MM.1S (cell line): ENCODE data around the gene MMRN2.

Experiments used
- DNase-seq: peaks from one replicate; pipeline ENCODE4 v3.0.0-alpha.2; 2015
- H2AFZ ChIP-seq: fragments of 300-600 bp; sonication (generic); 2 replicates; pipeline ENCODE4 v1.6.0; 2016; ENCODE audit warnings: antibody characterized with exemption, low read length
- H3F3A ChIP-seq: fragments of 300-600 bp; sonication (generic); 2 replicates; pipeline ENCODE4 v1.6.1; 2016; ENCODE audit warnings: mild to moderate bottlenecking, antibody characterized with exemption, low read length, moderate library complexity, mixed read lengths; ENCODE audit not compliant: insufficient read depth
- H3K27ac ChIP-seq: fragments of 300-600 bp; sonication (generic); 2 replicates; pipeline ENCODE4 v1.5.1; 2016; ENCODE audit warnings: mild to moderate bottlenecking, low read length
- H3K27me3 ChIP-seq: fragments of 300-600 bp; sonication (generic); replicated peaks from 2 replicates; pipeline ENCODE4 v1.6.0; 2016; ENCODE audit warnings: low read length; ENCODE audit not compliant: insufficient read depth
- H3K36me3 ChIP-seq: fragments of 300-600 bp; sonication (generic); replicated peaks from 2 replicates; pipeline ENCODE4 v1.6.1; 2016; ENCODE audit warnings: mild to moderate bottlenecking, low read length, mixed read lengths; ENCODE audit not compliant: insufficient read depth
- H3K4me1 ChIP-seq: fragments of 300-600 bp; sonication (generic); 2 replicates; pipeline ENCODE4 v1.6.1; 2016; ENCODE audit warnings: low read length, mixed read lengths
- H3K4me2 ChIP-seq: fragments of 300-600 bp; sonication (generic); 2 replicates; pipeline ENCODE4 v1.6.0; 2016; ENCODE audit warnings: low read depth, low read length
- H3K4me3 ChIP-seq: fragments of 300-600 bp; sonication (generic); 2 replicates; pipeline ENCODE4 v1.5.1; 2016; ENCODE audit warnings: low read length, mixed read lengths
- H3K79me2 ChIP-seq: fragments of 300-600 bp; sonication (generic); 2 replicates; pipeline ENCODE4 v1.6.1; 2016; ENCODE audit warnings: mixed run types, low read length, mixed read lengths
- H3K9ac ChIP-seq: fragments of 300-600 bp; sonication (generic); 2 replicates; pipeline ENCODE4 v1.6.1; 2016; ENCODE audit warnings: low read length, mixed read lengths
- H3K9me2 ChIP-seq: fragments of 300-600 bp; sonication (generic); replicated peaks from 2 replicates; pipeline ENCODE4 v1.6.1; 2016; ENCODE audit warnings: mild to moderate bottlenecking, low read length, mixed read lengths; ENCODE audit not compliant: insufficient read depth
- H3K9me3 ChIP-seq: fragments of 300-600 bp; sonication (generic); replicated peaks from 2 replicates; pipeline ENCODE4 v1.6.1; 2016; ENCODE audit warnings: mild to moderate bottlenecking, low read length, mixed read lengths; ENCODE audit not compliant: insufficient read depth
- H4K20me1 ChIP-seq: fragments of 300-600 bp; sonication (generic); 2 replicates; pipeline ENCODE4 v1.6.1; 2016; ENCODE audit warnings: mild to moderate bottlenecking, low read length, moderate library complexity, mixed read lengths; ENCODE audit not compliant: insufficient read depth
- CTCF ChIP-seq: fragments of 300-600 bp; sonication (generic); IDR thresholded peaks from 2 replicates; pipeline ENCODE4 v1.5.1; 2016; ENCODE audit warnings: antibody characterized with exemption, low read length, mixed read lengths
- EZH2 ChIP-seq: fragments of 300-600 bp; sonication (generic); optimal IDR thresholded peaks from 2 replicates; pipeline ENCODE3; 2017; ENCODE audit warnings: low read depth, mild to moderate bottlenecking, antibody characterized with exemption, low read length, mixed read lengths
- EZH2phosphoT487 ChIP-seq: fragments of 300-600 bp; sonication (generic); IDR thresholded peaks from 2 replicates; pipeline ENCODE4 v1.6.1; 2018; ENCODE audit warnings: antibody characterized with exemption, low read length

The MMRN2 gene

GRCh38 chr10:86898511-86898910 is 58.9 kb downstream of the MMRN2 start:
- no peak for TF ChIP-seq EZH2phosphoT487
- no peak for TF ChIP-seq CTCF
- no peak for TF ChIP-seq EZH2

GRCh38 chr10:86889997-86890396 is 67.4 kb downstream of the MMRN2 start:
- Histone ChIP-seq H3K4me1 (no peaks in the 10 kb centered on the region), H3K27me3 (no peaks in the 10 kb centered on the region), H3K27ac (no peak overlapping the region), H3K36me3 (no peaks in the 10 kb centered on the region), H3K4me2 (no peak overlapping the region), H3F3A (no peaks in the 10 kb centered on the region), H3K9me2 (no peaks in the 10 kb centered on the region), H3K9me3 (no peaks in the 10 kb centered on the region), H2AFZ (no peak overlapping the region), H3K4me3 (no peak overlapping the region), H3K9ac (no peak overlapping the region), H3K79me2 (no peaks in the 10 kb centered on the region), H4K20me1 (no peaks in the 10 kb centered on the region)
- no peak for DNase-seq
- TF ChIP-seq CTCF (no peak), EZH2 (no peak), EZH2phosphoT487 (no peak)

More at GRCh38 chr10:86898511-86898910, 58.9 kb downstream of the MMRN2 start:
- no peaks in the 10 kb centered on the region for H4K20me1 ChIP-seq
- no peak for DNase-seq
- H3K4me3 ChIP-seq, result no peak overlapping the region
- no peaks in the 10 kb centered on the region for H3F3A ChIP-seq
- H3K27ac ChIP-seq, result no peak overlapping the region
- no peak overlapping the region for H3K9ac ChIP-seq
- H3K9me2 ChIP-seq, result no peaks in the 10 kb centered on the region
- H3K79me2 ChIP-seq, result no peaks in the 10 kb centered on the region
- no peaks in the 10 kb centered on the region for H3K27me3 ChIP-seq
- no peaks in the 10 kb centered on the region for H3K9me3 ChIP-seq
- H2AFZ ChIP-seq, result no peak overlapping the region
- H3K36me3 ChIP-seq, result no peaks in the 10 kb centered on the region
- H3K4me1 ChIP-seq, result no peaks in the 10 kb centered on the region
- no peak overlapping the region for H3K4me2 ChIP-seq

GRCh38 chr10:86888585-86889381 is 68.6 kb downstream of the MMRN2 start:
- Histone ChIP-seq H3K9ac (no peak overlapping the region), H3K79me2 (no peaks in the 10 kb centered on the region), H2AFZ (no peak overlapping the region), H3F3A (no peaks in the 10 kb centered on the region), H3K27ac (no peak overlapping the region), H3K9me3 (no peaks in the 10 kb centered on the region), H3K27me3 (no peaks in the 10 kb centered on the region), H3K4me1 (no peaks in the 10 kb centered on the region), H3K4me2 (no peak overlapping the region), H3K9me2 (no peaks in the 10 kb centered on the region), H3K36me3 (no peaks in the 10 kb centered on the region), H4K20me1 (no peaks in the 10 kb centered on the region), H3K4me3 (no peak overlapping the region)
- DNase-seq, result no peak
- TF ChIP-seq CTCF (no peak), EZH2phosphoT487 (no peak), EZH2 (no peak)
